Fibroblast of lung (primary cell): Measurements from ENCODE around the gene ALDH3B2. TPM values are rescaled to one million over a fixed set of nuclear protein-coding genes. Genes with fewer than 3 reads are reported as not detected.

ENCODE experiments used
- DNase-seq, 2 donors: peaks; one replicate each; pipeline versions ENCODE4 v3.0.0 to v3.0.0-alpha.2; 2010; ENCODE audit warnings: low read depth in 2 of 2
- H2AFZ ChIP-seq: 2 replicates; pipeline ENCODE4 v1.5.1; 2012; ENCODE audit warnings: low read length, control low read depth, inconsistent platforms
- H3K27ac ChIP-seq: 2 replicates; pipeline ENCODE4 v1.5.1; 2011; ENCODE audit warnings: low read length, control low read depth; ENCODE audit not compliant: insufficient read depth
- H3K27me3 ChIP-seq: 2 replicates; pipeline ENCODE4 v1.5.1; 2011; ENCODE audit warnings: mild to moderate bottlenecking, low read length; ENCODE audit not compliant: control insufficient read depth, insufficient read depth
- H3K36me3 ChIP-seq: 2 replicates; pipeline ENCODE4 v1.5.1; 2011; ENCODE audit warnings: low read length; ENCODE audit not compliant: control insufficient read depth, insufficient read depth
- H3K4me1 ChIP-seq: 2 replicates; pipeline ENCODE4 v1.5.1; 2011; ENCODE audit warnings: low read length; ENCODE audit not compliant: control insufficient read depth, insufficient read depth; ENCODE audit errors: extremely low read depth
- H3K4me2 ChIP-seq: 2 replicates; pipeline ENCODE4 v1.5.1; 2011; ENCODE audit warnings: low read length, control low read depth; ENCODE audit not compliant: insufficient read depth; ENCODE audit errors: extremely low read depth
- H3K4me3 ChIP-seq, 4 experiments: fragments of 200-600 bp in 1 of 4; sonication (generic) in 1 of 4; replicated peaks in 1 of 4; 2 replicates each; pipeline ENCODE4 v1.5.1; 2011 to 2016; ENCODE audit warnings: low read length in 4 of 4, low read depth in 3 of 4, mild to moderate bottlenecking in 3 of 4, control low read depth in 2 of 4, inconsistent platforms in 1 of 4, mixed read lengths in 1 of 4; ENCODE audit not compliant: insufficient read depth in 1 of 4; ENCODE audit errors: control extremely low read depth in 1 of 4
- H3K79me2 ChIP-seq: 2 replicates; pipeline ENCODE4 v1.5.1; 2012; ENCODE audit warnings: mild to moderate bottlenecking, low read length, inconsistent platforms; ENCODE audit not compliant: control insufficient read depth, insufficient read depth
- H3K9ac ChIP-seq: 2 replicates; pipeline ENCODE4 v1.5.1; 2011; ENCODE audit warnings: mild to moderate bottlenecking, low read length, control low read depth; ENCODE audit not compliant: insufficient read depth
- H3K9me3 ChIP-seq: 2 replicates; pipeline ENCODE4 v1.5.1; 2012; ENCODE audit warnings: low read depth, low read length; ENCODE audit not compliant: control insufficient read depth, insufficient read depth
- H4K20me1 ChIP-seq: 2 replicates; pipeline ENCODE4 v1.5.1; 2011; ENCODE audit warnings: low read length; ENCODE audit not compliant: control insufficient read depth, insufficient read depth; ENCODE audit errors: extremely low read depth
- CTCF ChIP-seq, 2 donors: IDR thresholded peaks in 1 of 2; conservative IDR thresholded peaks in 1 of 2; 1 replicate in 1 of 2; 2 replicates in 1 of 2; pipeline ENCODE4 v1.5.1; 2011 to 2012; ENCODE audit warnings: low read length in 2 of 2, control low read depth in 1 of 2, inconsistent platforms in 1 of 2, low read depth in 1 of 2, mild to moderate bottlenecking in 1 of 2
- EZH2 ChIP-seq: IDR thresholded peaks from 2 replicates; pipeline ENCODE4 v1.5.1; 2012; ENCODE audit warnings: low read length, control low read depth, mild to moderate bottlenecking; ENCODE audit errors: missing control alignments
- polyA plus RNA-seq, 2 donors: library from polyadenylated mRNA; depleted of rRNA in 1 of 2; stranded (reverse) in 1 of 2; unstranded in 1 of 2; fragments of >200 nt; gene quantifications; 2 replicates each; pipeline ENCODE4 v1.2.1, GENCODE V29; 2011 to 2012; ENCODE audit warnings: missing spikeins in 1 of 2
- total RNA-seq: library from RNA; depleted of rRNA; stranded (reverse); fragments of >200 nt; gene quantifications from 2 replicates; pipeline ENCODE4 v1.2.1, GENCODE V29; 2014

Gene ALDH3B2
- total and polyA plus RNA-seq, 2 donors (not counting 1 experiment from before 2014, with no cell fraction given) = not detected

- Histone ChIP-seq H4K20me1 (no peaks in the 10 kb centered on the region), H2AFZ (peak within 1 kb of the TSS; percentile 77), H3K9ac (peak within 1 kb of the TSS; percentile 82), H3K27ac (peak within 1 kb of the TSS; percentile 87), H3K4me2 (peak within 1 kb of the TSS; percentile 86), H3K4me3 (peak within 1 kb of the TSS; percentile 50 to 77 (median 71)), H3K9me3 (no peaks in the 10 kb centered on the region), H3K79me2 (no peaks in the 10 kb centered on the region), H3K27me3 (no peaks in the 10 kb centered on the region), H3K4me1 (peaks cover 3% of the 10 kb centered on the region), H3K36me3 (no peaks in the 10 kb centered on the region)
- TF ChIP-seq CTCF (conservative IDR thresholded peaks at IDR 0.05 in 1 of 2, IDR thresholded peaks at IDR 0.05 in 1 of 2; ENCODE audit: low read depth in 1 of 2, low read length in 2 of 2) (peak; percentile 77 to 80), EZH2 (no peak)
- DNase-seq = peak; percentile 66 to 75
Observed at GRCh38 chr11:67629386-67630227, 44.8 kb downstream of the ALDH3B2 start, which contains the start of gene NUDT8. Gene NUDT8, minus strand, starts transcription at chr11:67629937. Its CDS starts 26 bp downstream, at chr11:67629911.

- peak overlapping the region; percentile 86 for H3K4me2 ChIP-seq
- no peak for TF ChIP-seq CTCF (conservative IDR thresholded peaks at IDR 0.05 in 1 of 2, IDR thresholded peaks at IDR 0.05 in 1 of 2; ENCODE audit: low read depth in 1 of 2, low read length in 2 of 2)
- no peak for TF ChIP-seq EZH2
- H3K36me3 ChIP-seq = no peaks in the 10 kb centered on the region
- H3K27me3 ChIP-seq = no peaks in the 10 kb centered on the region
- no peak overlapping the region for H3K9ac ChIP-seq
- H2AFZ ChIP-seq = no peak overlapping the region
- H3K79me2 ChIP-seq = no peaks in the 10 kb centered on the region
- no peaks in the 10 kb centered on the region for H3K9me3 ChIP-seq
- no peaks in the 10 kb centered on the region for H4K20me1 ChIP-seq
- DNase-seq = no peak
- H3K4me1 ChIP-seq = peaks cover 3% of the 10 kb centered on the region
- no peak overlapping the region for H3K27ac ChIP-seq
- H3K4me3 ChIP-seq = peak overlapping the region in 1 of 4 experiments; percentile 63
Observed at GRCh38 chr11:67628710-67629385, 45.6 kb downstream of the ALDH3B2 start.
